ENCODE results near the gene RSKR.
"Not testable (repeated sequence)": the region's sequence is repeated elsewhere in the genome, so short reads cannot be mapped to it uniquely, and the experiment has no call there.

DNA sequence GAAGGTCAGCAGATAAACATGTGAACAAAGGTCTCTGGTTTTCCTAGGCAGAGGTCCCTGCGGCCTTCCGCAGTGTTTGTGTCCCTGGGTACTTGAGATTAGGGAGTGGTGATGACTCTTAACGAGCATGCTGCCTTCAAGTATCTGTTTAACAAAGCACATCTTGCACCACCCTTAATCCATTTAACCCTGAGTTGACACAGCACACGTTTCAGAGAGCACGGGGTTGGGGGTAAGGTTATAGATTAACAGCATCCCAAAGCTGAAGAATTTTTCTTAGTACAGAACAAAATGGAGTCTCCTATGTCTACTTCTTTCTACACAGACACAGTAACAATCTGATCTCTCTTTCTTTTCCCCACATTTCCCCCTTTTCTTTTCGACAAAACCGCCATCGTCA, 44.4 kb upstream of the RSKR start:
- TF ChIP-seq, protein P1, sequence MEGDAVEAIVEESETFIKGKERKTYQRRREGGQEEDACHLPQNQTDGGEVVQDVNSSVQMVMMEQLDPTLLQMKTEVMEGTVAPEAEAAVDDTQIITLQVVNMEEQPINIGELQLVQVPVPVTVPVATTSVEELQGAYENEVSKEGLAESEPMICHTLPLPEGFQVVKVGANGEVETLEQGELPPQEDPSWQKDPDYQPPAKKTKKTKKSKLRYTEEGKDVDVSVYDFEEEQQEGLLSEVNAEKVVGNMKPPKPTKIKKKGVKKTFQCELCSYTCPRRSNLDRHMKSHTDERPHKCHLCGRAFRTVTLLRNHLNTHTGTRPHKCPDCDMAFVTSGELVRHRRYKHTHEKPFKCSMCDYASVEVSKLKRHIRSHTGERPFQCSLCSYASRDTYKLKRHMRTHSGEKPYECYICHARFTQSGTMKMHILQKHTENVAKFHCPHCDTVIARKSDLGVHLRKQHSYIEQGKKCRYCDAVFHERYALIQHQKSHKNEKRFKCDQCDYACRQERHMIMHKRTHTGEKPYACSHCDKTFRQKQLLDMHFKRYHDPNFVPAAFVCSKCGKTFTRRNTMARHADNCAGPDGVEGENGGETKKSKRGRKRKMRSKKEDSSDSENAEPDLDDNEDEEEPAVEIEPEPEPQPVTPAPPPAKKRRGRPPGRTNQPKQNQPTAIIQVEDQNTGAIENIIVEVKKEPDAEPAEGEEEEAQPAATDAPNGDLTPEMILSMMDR (conservative IDR thresholded peaks at IDR 0.05) = not testable (repeated sequence)
- not testable (repeated sequence) for TF ChIP-seq EZH2 (IDR thresholded peaks at IDR 0.05; ENCODE audit: low read depth)

All from PC-9 (cell line).